ENCODE measurements around the gene CACNB4.
A peak's percentile ranks its signal among the peaks of the same experiment; 100 is the strongest.
"Not testable (repeated sequence)": the region's sequence is repeated elsewhere in the genome, so short reads cannot be mapped to it uniquely, and the experiment has no call there.

Gene CACNB4

DNA sequence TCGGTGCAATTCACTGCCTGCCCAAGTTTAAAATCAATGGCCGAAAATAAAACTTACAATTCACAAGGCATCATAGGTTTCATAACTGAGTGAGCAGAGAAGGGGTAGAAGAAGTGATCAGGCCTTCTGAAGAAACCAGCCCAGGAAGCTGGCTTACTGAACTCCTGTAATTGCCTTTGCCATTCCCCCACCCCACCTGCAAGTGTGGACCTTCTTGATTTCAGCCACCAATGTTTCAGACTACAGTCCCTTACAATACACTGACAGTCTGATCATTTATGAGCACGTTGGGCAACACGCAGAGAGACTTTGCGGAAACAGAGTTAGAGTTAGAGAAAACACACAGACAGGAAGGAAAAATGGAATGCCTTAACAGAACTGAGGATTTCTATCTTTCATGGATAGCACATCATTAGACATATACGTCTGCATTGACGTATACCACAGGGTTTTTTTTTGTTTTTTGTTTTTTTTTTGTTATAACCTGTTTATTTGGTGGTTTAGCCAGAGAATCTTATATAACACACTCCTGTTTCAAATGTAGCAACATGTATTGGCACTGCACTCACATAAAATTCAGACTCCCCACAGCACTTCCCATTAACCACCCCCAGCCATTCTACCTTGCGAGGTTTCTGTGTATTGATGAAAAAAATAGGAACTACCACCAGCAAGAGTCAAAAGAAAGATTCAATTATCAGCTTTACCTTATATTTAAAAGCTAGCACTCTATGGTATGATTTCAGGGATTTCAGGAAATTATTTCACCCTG, 126.4 kb downstream of the CACNB4 start:
- DNase-seq: no peak

GRCh38 chr2:151971301-151972051, 127.4 kb downstream of the CACNB4 start:
- DNase-seq: no peak

DNA sequence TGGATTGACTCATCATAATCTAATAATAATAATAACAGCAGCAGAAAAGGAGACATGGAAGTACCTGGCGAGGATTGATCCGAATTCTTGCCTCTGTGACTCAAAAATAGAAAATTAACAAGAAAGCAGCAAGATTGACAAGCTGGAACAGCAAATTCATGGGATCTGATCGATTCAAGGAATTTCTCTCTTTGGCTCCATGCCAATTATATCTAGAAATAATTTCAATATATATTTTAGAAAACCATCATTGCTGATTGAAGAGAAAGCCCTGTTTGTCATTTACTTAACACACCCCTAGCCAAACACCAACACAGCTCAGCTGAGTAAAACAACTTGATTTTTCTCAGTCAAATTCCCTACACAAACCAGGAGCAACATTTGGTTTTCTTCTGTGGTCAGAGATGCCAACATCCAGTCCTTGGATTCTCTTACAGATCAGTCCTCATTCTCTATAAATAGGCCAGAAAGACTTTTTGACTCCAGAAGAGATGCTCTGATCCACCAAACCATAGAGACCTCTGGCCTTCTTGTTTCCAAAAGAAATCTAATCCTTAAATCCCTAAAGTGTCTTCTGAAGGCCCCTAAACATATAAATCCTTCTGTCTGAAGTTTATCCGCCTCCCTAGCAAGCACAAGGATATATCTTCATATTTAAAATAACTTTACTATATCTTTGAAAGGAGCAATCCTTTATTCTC, 129.9 kb downstream of the CACNB4 start:
- no peak for DNase-seq

DNA sequence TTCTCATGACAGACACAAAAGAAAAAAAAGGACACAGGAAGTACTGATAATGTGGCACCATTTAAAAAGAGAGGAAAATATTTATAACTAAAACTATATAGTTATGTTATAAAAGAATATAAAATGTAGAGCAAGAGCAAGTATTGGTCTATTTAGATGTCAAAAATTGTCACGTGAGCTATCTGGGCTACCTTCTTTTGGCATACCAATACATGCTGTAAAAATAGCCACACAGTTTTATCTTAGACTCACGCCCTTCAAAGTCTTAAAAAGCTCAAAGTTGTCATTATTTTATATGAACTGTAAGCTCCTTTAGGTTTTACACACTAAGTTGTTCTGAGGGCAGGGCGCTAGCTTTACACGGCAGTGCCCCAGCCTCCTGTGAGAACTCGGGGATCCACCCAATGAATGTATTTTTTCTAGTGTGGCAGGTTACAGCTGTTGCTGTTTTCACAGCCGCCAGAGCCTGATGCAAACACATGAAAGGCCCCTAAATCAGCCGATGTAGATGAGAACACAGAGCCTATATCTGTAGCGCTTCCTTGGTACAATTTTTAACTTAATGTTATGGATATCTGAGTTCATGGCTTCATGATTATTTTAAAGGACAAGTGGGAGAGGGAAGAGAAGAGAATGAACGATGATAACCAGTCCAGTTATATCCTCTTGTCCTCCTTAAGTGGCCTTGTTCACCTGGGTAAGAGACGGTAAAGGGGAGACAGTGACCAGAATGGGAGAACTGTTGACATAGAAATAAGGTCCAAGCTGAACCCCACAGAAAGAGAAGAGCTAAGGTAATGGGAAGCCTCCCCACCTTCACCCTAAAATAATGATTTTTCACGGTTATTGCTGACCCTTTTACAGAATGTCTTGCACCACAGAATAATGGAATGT, 130.8 kb downstream of the CACNB4 start:
- no peak for DNase-seq

DNA sequence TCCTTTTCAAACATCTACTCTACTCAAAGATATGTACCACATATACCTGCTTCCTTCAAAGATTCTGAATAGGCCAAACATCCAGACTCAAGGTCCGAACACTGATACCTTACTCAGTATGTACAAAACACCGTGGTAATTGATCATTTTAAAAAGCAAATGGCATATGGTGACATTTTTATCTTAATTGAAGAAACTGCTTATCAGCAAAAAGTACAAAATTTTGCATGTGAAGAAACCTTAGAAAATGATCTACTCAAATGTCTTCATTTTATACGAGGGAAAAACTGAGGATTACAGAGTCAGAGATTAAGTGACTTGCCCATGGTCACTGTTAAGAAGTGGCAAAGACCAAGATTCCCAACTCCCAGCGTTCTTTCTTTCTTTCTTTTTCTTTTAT, 133.0 kb downstream of the CACNB4 start:
- DNase-seq: no peak

DNA sequence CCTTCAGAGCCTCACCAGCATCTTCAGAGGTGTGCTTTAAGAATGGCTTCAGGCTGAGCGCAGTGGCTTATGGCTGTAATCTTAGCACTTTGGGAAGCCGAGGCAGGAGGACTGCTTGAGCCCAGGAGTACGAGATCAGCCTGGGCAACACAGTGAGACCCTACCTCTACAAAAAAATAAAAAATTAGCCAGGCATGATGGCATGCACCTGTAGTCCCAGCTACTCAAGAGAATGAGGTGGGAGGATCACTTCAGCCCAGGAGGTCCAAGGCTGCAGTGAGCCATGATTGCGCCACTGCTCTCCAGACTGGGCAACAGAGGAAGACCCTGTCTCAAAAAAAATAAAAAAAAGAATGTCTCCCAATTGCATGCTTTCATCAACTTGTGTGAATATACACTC, 137.3 kb downstream of the CACNB4 start:
- no peak for DNase-seq

GRCh38 chr2:151959238-151959637, 139.6 kb downstream of the CACNB4 start:
- no peak for DNase-seq

- DNase-seq: no peak
Observed at GRCh38 chr2:151953467-151953866, 145.4 kb downstream of the CACNB4 start.

DNA sequence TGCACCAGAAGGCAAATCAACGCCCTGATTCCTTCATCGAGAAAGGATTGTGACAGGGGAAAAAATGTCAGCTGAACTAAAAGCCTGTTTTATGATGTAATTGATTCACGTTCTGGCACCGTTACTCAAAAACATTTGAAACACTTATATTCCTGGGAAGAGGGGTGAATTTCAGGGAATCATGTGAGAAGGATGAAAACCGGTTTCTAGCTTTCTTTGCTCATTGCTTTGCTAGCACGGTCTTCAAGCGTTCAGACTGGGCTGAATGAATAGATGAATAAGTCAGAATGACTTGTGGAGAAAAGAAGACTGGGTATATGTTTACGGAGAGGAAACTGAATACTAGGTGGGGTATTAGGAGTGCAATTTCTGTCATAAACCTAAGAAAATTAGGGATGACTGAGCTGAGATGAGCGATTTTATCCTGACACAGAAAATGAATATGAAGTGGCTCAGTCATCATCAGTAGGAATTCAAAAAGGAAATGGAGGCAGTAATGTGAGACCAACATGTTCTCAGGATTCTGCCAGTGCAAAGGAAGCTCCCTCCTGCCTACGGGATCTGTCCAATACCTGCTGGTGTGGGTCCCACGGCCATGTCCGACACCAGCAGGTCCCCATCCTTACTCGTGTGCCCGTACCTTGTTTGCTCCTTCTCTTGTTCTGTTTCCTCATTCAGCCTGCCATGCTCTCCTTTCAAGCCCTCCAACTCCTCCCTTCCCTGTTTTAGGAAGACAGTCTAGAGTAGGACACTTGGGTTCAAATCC, 146.0 kb downstream of the CACNB4 start:
- DNase-seq: no peak

- no peak for DNase-seq
Observed at GRCh38 chr2:151947813-151948165, 151.1 kb downstream of the CACNB4 start.

DNA sequence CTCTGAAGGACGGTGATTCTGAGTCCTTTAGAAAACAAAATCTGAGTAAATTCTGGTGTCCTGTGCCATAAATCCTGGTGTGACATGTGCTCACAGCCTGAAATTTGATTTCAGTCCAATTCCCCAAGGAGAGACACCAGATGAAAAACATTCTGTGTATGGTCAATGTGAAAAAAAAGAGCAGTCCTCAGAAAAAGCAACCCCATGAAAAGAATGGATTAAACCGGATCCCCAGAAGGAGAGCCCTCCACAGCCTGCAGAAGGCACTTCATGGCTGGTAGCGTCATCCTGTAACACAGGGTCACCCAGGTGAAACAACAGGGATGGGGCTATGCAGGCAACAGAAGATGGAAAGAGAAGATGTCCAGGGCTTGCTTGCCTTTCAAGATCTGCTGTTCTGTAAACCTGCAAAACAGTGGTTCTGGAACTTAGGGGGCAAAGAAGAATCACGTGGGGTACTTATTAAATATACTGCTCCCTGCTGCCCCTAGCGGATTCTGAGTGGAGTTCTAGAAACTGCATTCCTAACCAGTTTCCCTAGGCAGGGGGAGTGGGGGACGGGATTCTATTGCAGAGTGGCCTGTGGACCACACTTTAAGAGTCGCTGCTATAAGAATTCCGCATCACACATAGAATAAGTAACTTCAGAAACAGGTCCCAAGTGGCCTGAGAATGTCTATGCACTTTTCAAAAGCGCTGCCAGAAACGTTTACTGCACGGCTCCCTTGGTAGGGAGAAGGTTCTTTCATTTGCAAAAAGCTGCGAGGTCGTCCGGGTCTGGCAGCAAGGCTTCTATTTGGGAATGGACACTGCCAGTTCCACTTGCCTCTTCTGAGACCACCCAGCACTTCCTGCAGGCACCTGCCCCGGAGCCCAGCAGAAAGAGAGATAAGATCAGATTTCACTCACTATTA, 151.7 kb downstream of the CACNB4 start:
- DNase-seq: peak; percentile 24

- no peak for DNase-seq
Observed at GRCh38 chr2:151946250-151946884, 152.5 kb downstream of the CACNB4 start.

DNA sequence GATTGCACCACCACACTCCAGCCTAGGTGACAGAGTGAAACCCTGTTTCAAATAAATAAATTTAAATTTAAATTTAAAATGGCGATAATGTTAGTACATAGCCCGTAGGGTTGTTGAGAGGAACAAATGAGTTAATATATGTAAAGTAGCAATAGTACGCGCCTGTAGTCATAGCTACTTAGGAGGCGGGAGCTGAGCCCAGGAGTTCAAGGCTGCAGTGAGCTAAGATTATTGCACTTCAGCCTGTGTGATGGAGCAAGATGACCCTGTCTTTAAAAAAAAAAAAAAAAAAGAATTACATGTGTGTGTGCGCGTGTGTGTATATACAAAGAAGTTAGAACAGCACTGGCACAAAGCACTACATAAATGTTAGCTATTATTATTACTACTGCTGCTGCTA, 153.2 kb downstream of the CACNB4 start:
- no peak for DNase-seq

DNA sequence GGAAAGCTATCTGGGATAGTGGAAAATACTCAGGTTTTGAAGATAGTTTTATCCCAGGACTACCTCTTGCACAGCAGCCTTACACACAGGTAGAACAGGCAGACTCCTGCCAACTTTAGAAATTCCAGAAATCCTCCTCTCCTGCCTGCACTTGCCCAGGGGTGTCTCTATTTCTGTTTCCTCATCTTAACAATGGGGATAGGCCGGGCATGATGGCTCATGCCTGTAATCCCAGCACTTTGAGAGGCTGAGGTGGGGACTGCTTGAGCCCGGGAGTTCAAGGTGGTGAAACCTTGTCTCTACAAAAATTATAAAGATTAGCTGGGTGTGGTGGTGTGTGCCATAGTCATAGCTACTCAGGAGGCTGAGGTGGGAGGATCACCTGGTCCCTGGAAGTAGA, 153.7 kb downstream of the CACNB4 start:
- no peak for DNase-seq

DNA sequence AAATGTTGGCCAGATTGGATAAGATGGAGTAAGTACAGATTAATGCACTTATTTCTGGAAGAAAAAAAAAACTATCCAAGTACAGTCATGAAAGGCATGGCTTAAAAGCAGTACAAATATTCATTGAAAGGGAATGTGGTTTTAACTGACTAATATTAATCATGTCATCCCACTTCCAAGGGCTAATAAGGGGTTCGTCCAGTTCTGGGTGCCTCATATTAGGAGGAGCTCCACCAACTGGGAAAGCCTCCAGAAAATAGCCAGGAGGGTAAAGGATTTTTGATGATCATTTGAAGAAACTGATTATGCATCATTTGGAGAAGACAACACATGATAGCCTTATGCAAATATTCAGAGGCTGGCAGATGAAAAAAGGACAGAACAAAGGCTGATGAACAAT, 155.4 kb downstream of the CACNB4 start:
- no peak for DNase-seq

DNA sequence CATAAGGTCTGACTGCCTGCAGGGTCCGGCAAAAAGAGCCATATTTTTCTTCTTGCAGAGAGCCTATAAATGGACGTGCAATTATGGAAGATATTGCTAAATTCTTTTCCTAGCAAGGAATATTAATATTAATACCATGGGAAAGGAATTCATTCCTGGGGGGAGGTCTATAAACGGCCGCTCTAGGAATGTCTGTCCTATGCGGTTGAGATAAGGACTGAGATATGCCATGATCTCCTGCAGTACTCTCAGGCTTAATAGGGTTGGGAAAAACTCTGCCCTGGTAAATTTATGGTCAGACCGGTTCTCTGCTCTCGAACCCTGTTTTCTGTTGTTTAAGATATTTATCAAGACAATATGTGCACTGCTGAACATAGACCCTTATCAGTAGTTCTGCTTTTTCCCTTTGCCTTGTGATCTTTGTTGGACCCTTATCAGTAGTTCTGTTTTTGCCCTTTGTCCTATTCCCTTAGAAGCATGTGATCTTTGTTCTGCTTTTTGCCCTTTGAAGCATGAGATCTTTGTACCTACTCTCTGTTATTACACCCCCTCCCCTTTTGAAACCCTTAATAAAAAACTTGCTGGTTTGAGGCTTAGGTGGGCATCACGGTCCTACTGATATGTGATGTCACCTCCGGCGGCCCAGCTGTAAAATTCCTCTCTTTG, 156.2 kb downstream of the CACNB4 start:
- DNase-seq: not testable (repeated sequence)

GRCh38 chr2:151937966-151938365, 160.9 kb downstream of the CACNB4 start:
- no peak for DNase-seq

GRCh38 chr2:151936626-151937025, 162.2 kb downstream of the CACNB4 start:
- no peak for DNase-seq

- no peak for DNase-seq
Observed at GRCh38 chr2:151933266-151933804, 165.5 kb downstream of the CACNB4 start.

- no peak for DNase-seq
Observed at GRCh38 chr2:151931756-151932155, 167.1 kb downstream of the CACNB4 start.
